ENCODE results near the gene DNAJC2.

DNAJC2 gene

GRCh38 chr7:103344453-103345149, at the start of gene DNAJC2:
TSS of gene DNAJC2 (minus strand) at chr7:103344767. CDS start at chr7:103344622, 145 bp downstream.
- Mint-ChIP-seq H3K4me1 (peaks cover 53% of the 10 kb centered on the region), H3K27ac (ENCODE audit: low read depth) (peak within 1 kb of the TSS; percentile 100), H3K36me3 (ENCODE audit: insufficient read depth) (peaks cover 37% of the 10 kb centered on the region), H3K4me3 (peak within 1 kb of the TSS; percentile 100), H3K9me3 (no peaks in the 10 kb centered on the region), H3K27me3 (no peaks in the 10 kb centered on the region)
- DNase-seq (ENCODE audit: low spot score in 2 of 2): peak; percentile 74 to 78
- peak; percentile 92 for ATAC-seq (replicated peaks; ENCODE audit: extremely low read depth, poor library complexity, severe bottlenecking)

- Mint-ChIP-seq H3K4me3 (no peak overlapping the region), H3K27ac (ENCODE audit: low read depth) (no peak overlapping the region), H3K27me3 (peaks cover 13% of the 10 kb centered on the region), H3K4me1 (no peaks in the 10 kb centered on the region), H3K36me3 (ENCODE audit: insufficient read depth) (peaks cover 2% of the 10 kb centered on the region), H3K9me3 (no peaks in the 10 kb centered on the region)
- ATAC-seq (replicated peaks; ENCODE audit: extremely low read depth, poor library complexity, severe bottlenecking): no peak
- DNase-seq (ENCODE audit: low spot score in 2 of 2): no peak
Observed at GRCh38 chr7:103391976-103392375, 47.4 kb upstream of the DNAJC2 start.

- ATAC-seq (replicated peaks; ENCODE audit: extremely low read depth, poor library complexity, severe bottlenecking) (no peak), DNase-seq (ENCODE audit: low spot score in 2 of 2) (no peak)
- Mint-ChIP-seq H3K4me3 (no peak overlapping the region), H3K27ac (ENCODE audit: low read depth) (no peak overlapping the region), H3K4me1 (no peaks in the 10 kb centered on the region), H3K36me3 (ENCODE audit: insufficient read depth) (peaks cover 2% of the 10 kb centered on the region), H3K27me3 (peaks cover 13% of the 10 kb centered on the region), H3K9me3 (no peaks in the 10 kb centered on the region)
Observed at GRCh38 chr7:103391150-103391549, 46.6 kb upstream of the DNAJC2 start.

- peaks cover 2% of the 10 kb centered on the region for H3K36me3 Mint-ChIP-seq (ENCODE audit: insufficient read depth)
- no peak overlapping the region for H3K4me3 Mint-ChIP-seq
- H3K27ac Mint-ChIP-seq (ENCODE audit: low read depth): no peak overlapping the region
- no peaks in the 10 kb centered on the region for H3K4me1 Mint-ChIP-seq
- no peak for ATAC-seq (replicated peaks; ENCODE audit: extremely low read depth, poor library complexity, severe bottlenecking)
- peaks cover 13% of the 10 kb centered on the region for H3K27me3 Mint-ChIP-seq
- H3K9me3 Mint-ChIP-seq: no peaks in the 10 kb centered on the region
- no peak for DNase-seq (ENCODE audit: low spot score in 2 of 2)
Observed at GRCh38 chr7:103389263-103389662, 44.7 kb upstream of the DNAJC2 start.

- Mint-ChIP-seq H3K9me3 (no peaks in the 10 kb centered on the region), H3K4me1 (no peaks in the 10 kb centered on the region), H3K4me3 (no peak overlapping the region), H3K36me3 (ENCODE audit: insufficient read depth) (peaks cover 2% of the 10 kb centered on the region), H3K27me3 (peaks cover 13% of the 10 kb centered on the region), H3K27ac (ENCODE audit: low read depth) (no peak overlapping the region)
- DNase-seq (ENCODE audit: low spot score in 2 of 2): no peak
- ATAC-seq (replicated peaks; ENCODE audit: extremely low read depth, poor library complexity, severe bottlenecking): no peak
Observed at GRCh38 chr7:103388469-103389140, 44.0 kb upstream of the DNAJC2 start.

GRCh38 chr7:103387242-103387641, 42.7 kb upstream of the DNAJC2 start:
- Mint-ChIP-seq H3K9me3 (no peaks in the 10 kb centered on the region), H3K4me1 (no peaks in the 10 kb centered on the region), H3K27ac (ENCODE audit: low read depth) (no peak overlapping the region), H3K27me3 (peaks cover 13% of the 10 kb centered on the region), H3K4me3 (no peak overlapping the region), H3K36me3 (ENCODE audit: insufficient read depth) (peaks cover 2% of the 10 kb centered on the region)
- ATAC-seq (replicated peaks; ENCODE audit: extremely low read depth, poor library complexity, severe bottlenecking) (no peak), DNase-seq (ENCODE audit: low spot score in 2 of 2) (no peak)

- Mint-ChIP-seq H3K36me3 (ENCODE audit: insufficient read depth) (no peaks in the 10 kb centered on the region), H3K27ac (ENCODE audit: low read depth) (no peak overlapping the region), H3K4me3 (no peak overlapping the region), H3K9me3 (no peaks in the 10 kb centered on the region), H3K4me1 (no peaks in the 10 kb centered on the region), H3K27me3 (no peaks in the 10 kb centered on the region)
- ATAC-seq (replicated peaks; ENCODE audit: extremely low read depth, poor library complexity, severe bottlenecking) (no peak), DNase-seq (ENCODE audit: low spot score in 2 of 2) (no peak)
Observed at GRCh38 chr7:103382032-103382402, 37.5 kb upstream of the DNAJC2 start.

GRCh38 chr7:103381280-103382031, 36.9 kb upstream of the DNAJC2 start:
- Mint-ChIP-seq H3K27me3 (no peaks in the 10 kb centered on the region), H3K27ac (ENCODE audit: low read depth) (no peak overlapping the region), H3K9me3 (no peaks in the 10 kb centered on the region), H3K4me1 (no peaks in the 10 kb centered on the region), H3K4me3 (no peak overlapping the region), H3K36me3 (ENCODE audit: insufficient read depth) (no peaks in the 10 kb centered on the region)
- no peak for DNase-seq (ENCODE audit: low spot score in 2 of 2)
- ATAC-seq (replicated peaks; ENCODE audit: extremely low read depth, poor library complexity, severe bottlenecking): no peak

GRCh38 chr7:103380395-103381191, 36.0 kb upstream of the DNAJC2 start:
- ATAC-seq (replicated peaks; ENCODE audit: extremely low read depth, poor library complexity, severe bottlenecking) (no peak), DNase-seq (ENCODE audit: low spot score in 2 of 2) (no peak)
- no peak overlapping the region for H3K4me3 Mint-ChIP-seq
- H3K36me3 Mint-ChIP-seq (ENCODE audit: insufficient read depth): no peaks in the 10 kb centered on the region
- H3K4me1 Mint-ChIP-seq: no peaks in the 10 kb centered on the region
- no peaks in the 10 kb centered on the region for H3K27me3 Mint-ChIP-seq
- H3K9me3 Mint-ChIP-seq: no peaks in the 10 kb centered on the region
- no peak overlapping the region for H3K27ac Mint-ChIP-seq (ENCODE audit: low read depth)

- H3K27ac Mint-ChIP-seq (ENCODE audit: low read depth): no peak overlapping the region
- H3K4me1 Mint-ChIP-seq: no peaks in the 10 kb centered on the region
- DNase-seq (ENCODE audit: low spot score in 2 of 2): no peak
- H3K27me3 Mint-ChIP-seq: no peaks in the 10 kb centered on the region
- H3K36me3 Mint-ChIP-seq (ENCODE audit: insufficient read depth): no peaks in the 10 kb centered on the region
- H3K9me3 Mint-ChIP-seq: no peaks in the 10 kb centered on the region
- H3K4me3 Mint-ChIP-seq: no peak overlapping the region
- ATAC-seq (replicated peaks; ENCODE audit: extremely low read depth, poor library complexity, severe bottlenecking): no peak
Observed at GRCh38 chr7:103379270-103379975, 34.9 kb upstream of the DNAJC2 start.

GRCh38 chr7:103373866-103374643, 29.5 kb upstream of the DNAJC2 start:
- ATAC-seq (replicated peaks; ENCODE audit: extremely low read depth, poor library complexity, severe bottlenecking) (no peak), DNase-seq (ENCODE audit: low spot score in 2 of 2) (no peak)
- no peak overlapping the region for H3K4me3 Mint-ChIP-seq
- H3K4me1 Mint-ChIP-seq: no peaks in the 10 kb centered on the region
- peaks cover 6% of the 10 kb centered on the region for H3K36me3 Mint-ChIP-seq (ENCODE audit: insufficient read depth)
- H3K27ac Mint-ChIP-seq (ENCODE audit: low read depth): no peak overlapping the region
- no peaks in the 10 kb centered on the region for H3K9me3 Mint-ChIP-seq
- H3K27me3 Mint-ChIP-seq: no peaks in the 10 kb centered on the region

Data from central memory CD8-positive, alpha-beta T cell (primary cell).